K562 (cell line): ENCODE measurements around the gene RASGRP4. TPM values are rescaled to one million over a fixed set of nuclear protein-coding genes. Genes with fewer than 3 reads are reported as not detected.

Experiments used
- BRCA1 ChIP-seq, 2 experiments: fragments of 450-650 bp in 1 of 2; sonication (generic) in 1 of 2; formaldehyde crosslinking in 1 of 2; IDR thresholded peaks; 2 replicates each; pipeline versions ENCODE4 v1.5.0 to v1.6.1; 2017 to 2020; ENCODE audit warnings: mild to moderate bottlenecking in 1 of 2, missing genetic modification reagents in 1 of 2
- FOS ChIP-seq: IDR thresholded peaks from 3 replicates; pipeline ENCODE4 v1.6.1; 2011; ENCODE audit not compliant: insufficient read length; ENCODE audit errors: extremely low read depth
- NCOA4 ChIP-seq: fragments of 450-650 bp; IDR thresholded peaks from 2 replicates; pipeline ENCODE4 v1.6.1; 2018; ENCODE audit warnings: mild to moderate bottlenecking; ENCODE audit not compliant: partially characterized antibody
- NR2C2 ChIP-seq, 2 experiments: fragments of 200-800 bp in 1 of 2; sonication (Bioruptor generic) in 1 of 2; sonication (generic) in 1 of 2; formaldehyde crosslinking in 1 of 2; IDR thresholded peaks; 2 replicates each; pipeline versions ENCODE4 v1.6.1 to v1.8.0; 2016 to 2022; ENCODE audit warnings: mild to moderate bottlenecking in 1 of 2, missing compliant biosample characterization in 1 of 2, missing genetic modification characterization in 1 of 2, missing genetic modification reagents in 1 of 2
- NR2F6 ChIP-seq: fragments of 450-650 bp; formaldehyde crosslinking; IDR thresholded peaks from 2 replicates; pipeline ENCODE4 v1.4.0; 2020; ENCODE audit warnings: mild to moderate bottlenecking
- POLR2AphosphoS5 ChIP-seq: IDR thresholded peaks from 2 replicates; pipeline ENCODE4 v1.6.1; 2011; ENCODE audit warnings: mild to moderate bottlenecking, low read depth, low read length, moderate library complexity; ENCODE audit not compliant: control insufficient read depth, insufficient read depth
- STAG1 ChIP-seq: sonication (generic); formaldehyde crosslinking; IDR thresholded peaks from 2 replicates; pipeline ENCODE4 v1.5.0; 2020; ENCODE audit warnings: missing genetic modification reagents, borderline replicate concordance
- TRIM28 ChIP-seq: fragments of 450-650 bp; IDR thresholded peaks from 2 replicates; pipeline ENCODE4 v1.6.1; 2017
- XRCC5 ChIP-seq: fragments of 200-400 bp; formaldehyde crosslinking; IDR thresholded peaks from 2 replicates; pipeline ENCODE4 v1.6.1; 2017; ENCODE audit warnings: low read depth, mild to moderate bottlenecking, low read length
- ZBTB40 ChIP-seq, 2 experiments: fragments of 450-650 bp in 1 of 2; sonication (generic) in 1 of 2; formaldehyde crosslinking in 1 of 2; IDR thresholded peaks; 2 replicates each; pipeline versions ENCODE4 v1.7.1 to v1.9.0; 2016 to 2022; ENCODE audit warnings: inconsistent platforms in 1 of 2, mild to moderate bottlenecking in 1 of 2, missing genetic modification reagents in 1 of 2
- ZNF24 ChIP-seq: fragments of 450-650 bp; IDR thresholded peaks from 2 replicates; pipeline ENCODE4 v1.6.1; 2016
- ZNF609 ChIP-seq: sonication (generic); formaldehyde crosslinking; IDR thresholded peaks from 2 replicates; pipeline ENCODE4 v1.8.1; 2023; ENCODE audit warnings: missing genetic modification reagents, mild to moderate bottlenecking, borderline replicate concordance
- ZNF696 ChIP-seq: fragments of 250-450 bp; sonication (Bioruptor Pico); conservative IDR thresholded peaks from 2 replicates; pipeline ENCODE4 v1.4.0; 2020; ENCODE audit warnings: mild to moderate bottlenecking, moderate library complexity
- polyA plus RNA-seq, 8 experiments: library from polyadenylated mRNA; depleted of rRNA in 4 of 8; stranded (reverse) in 5 of 8; unstranded in 3 of 8; fragments of >200 nt; fragmentation: Nextera tagmentation in 2 of 8; fragmentation: Illumina TruSeq in 1 of 8; extraction: Ambion mirVana in 2 of 8; extraction: Trizol in 1 of 8; gene quantifications; 2 replicates each; pipeline versions ENCODE4 v1.2.1 to v1.2.3, GENCODE V29; 2011 to 2014; ENCODE audit warnings: inconsistent platforms in 1 of 8, missing spikeins in 1 of 8
- total RNA-seq, 7 experiments: library from RNA; depleted of rRNA in 6 of 7; stranded (reverse); fragments of >200 nt in 6 of 7; fragmentation: Illumina TruSeq in 2 of 7; extraction: Trizol in 2 of 7; gene quantifications; 2 replicates each; pipeline versions ENCODE4 v1.2.1 to v1.2.3, GENCODE V29; 2011 to 2021; ENCODE audit warnings: low replicate concordance in 1 of 7

The RASGRP4 gene
- total and polyA plus RNA-seq, 9 of the 15 experiments (the other 6 are each of a cell fraction or from before 2014, with no cell fraction given): 0.39 to 4.6 (median 3.8) TPM

- TF ChIP-seq ZBTB40 (IDR thresholded peaks at IDR 0.05): peak; percentile 90
- no peak for TF ChIP-seq ZBTB40 (CRISPR knock-in tag; IDR thresholded peaks at IDR 0.05)
- TF ChIP-seq BRCA1 (IDR thresholded peaks at IDR 0.05): no peak
- no peak for TF ChIP-seq BRCA1 (CRISPR knock-in tag; IDR thresholded peaks at IDR 0.05)
- TF ChIP-seq STAG1 (CRISPR knock-in tag): no peak
- 0 out of 2 replicates have a peak, but pooled peaks have one; percentile 23 for TF ChIP-seq ZNF24
- no peak for TF ChIP-seq FOS
- peak; percentile 75 for TF ChIP-seq POLR2AphosphoS5
- no peak for TF ChIP-seq TRIM28
- peak; percentile 73 for TF ChIP-seq XRCC5
- peak; percentile 83 for TF ChIP-seq NCOA4
- no peak for TF ChIP-seq NR2F6 (CRISPR knock-in tag)
- TF ChIP-seq NR2C2 (CRISPR knock-in tag; IDR thresholded peaks at IDR 0.05): no peak
- peak; percentile 89 for TF ChIP-seq NR2C2 (tag; IDR thresholded peaks at IDR 0.05)
- TF ChIP-seq ZNF696: no peak
- no peak for TF ChIP-seq ZNF609 (CRISPR knock-in tag)
Observed at GRCh38 chr19:38374332-38375097, 51.5 kb downstream of the RASGRP4 start, which contains the start of gene PSMD8 (continued).
